DND-41 (cell line): ENCODE measurements around the gene HS3ST3A1.

Source experiments
- EZH2 ChIP-seq: IDR thresholded peaks from 3 replicates; pipeline ENCODE4 v1.6.1; 2012; ENCODE audit warnings: borderline replicate concordance, low read depth, mild to moderate bottlenecking, moderate library complexity, low read length, inconsistent platforms; ENCODE audit not compliant: severe bottlenecking
- TF ChIP-seq, protein P1 (sequence below): IDR thresholded peaks from 2 replicates; pipeline ENCODE4 v1.5.1; 2012; ENCODE audit warnings: borderline replicate concordance, low read length, moderate library complexity, mild to moderate bottlenecking; ENCODE audit not compliant: poor library complexity, severe bottlenecking; ENCODE audit errors: extremely low read depth

GRCh38 chr17:13562271-13562800 is 39.4 kb downstream of the HS3ST3A1 start:
- no peak for TF ChIP-seq EZH2
- TF ChIP-seq, protein P1, sequence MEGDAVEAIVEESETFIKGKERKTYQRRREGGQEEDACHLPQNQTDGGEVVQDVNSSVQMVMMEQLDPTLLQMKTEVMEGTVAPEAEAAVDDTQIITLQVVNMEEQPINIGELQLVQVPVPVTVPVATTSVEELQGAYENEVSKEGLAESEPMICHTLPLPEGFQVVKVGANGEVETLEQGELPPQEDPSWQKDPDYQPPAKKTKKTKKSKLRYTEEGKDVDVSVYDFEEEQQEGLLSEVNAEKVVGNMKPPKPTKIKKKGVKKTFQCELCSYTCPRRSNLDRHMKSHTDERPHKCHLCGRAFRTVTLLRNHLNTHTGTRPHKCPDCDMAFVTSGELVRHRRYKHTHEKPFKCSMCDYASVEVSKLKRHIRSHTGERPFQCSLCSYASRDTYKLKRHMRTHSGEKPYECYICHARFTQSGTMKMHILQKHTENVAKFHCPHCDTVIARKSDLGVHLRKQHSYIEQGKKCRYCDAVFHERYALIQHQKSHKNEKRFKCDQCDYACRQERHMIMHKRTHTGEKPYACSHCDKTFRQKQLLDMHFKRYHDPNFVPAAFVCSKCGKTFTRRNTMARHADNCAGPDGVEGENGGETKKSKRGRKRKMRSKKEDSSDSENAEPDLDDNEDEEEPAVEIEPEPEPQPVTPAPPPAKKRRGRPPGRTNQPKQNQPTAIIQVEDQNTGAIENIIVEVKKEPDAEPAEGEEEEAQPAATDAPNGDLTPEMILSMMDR = no peak
